Liver (tissue), 9 donors: ENCODE measurements around the gene MAP7D1. TPM values are rescaled to one million over a fixed set of nuclear protein-coding genes. Genes with fewer than 3 reads are reported as not detected.

Experiments
- DNase-seq: peaks from one replicate; pipeline ENCODE4 v3.0.0-alpha.2; 2017; ENCODE audit warnings: low spot score
- H3K27ac ChIP-seq, 2 donors: one replicate each; pipeline ENCODE4 v1.7.0; 2013; ENCODE audit warnings: inconsistent platforms in 2 of 2, low read length in 2 of 2, control low read depth in 1 of 2, low read depth in 1 of 2, mild to moderate bottlenecking in 1 of 2
- H3K27me3 ChIP-seq, 4 donors: one replicate each; pipeline versions ENCODE4 v1.6.1 to v1.7.0; 2013; ENCODE audit warnings: low read length in 3 of 4, inconsistent platforms in 1 of 4, mild to moderate bottlenecking in 1 of 4, moderate library complexity in 1 of 4; ENCODE audit not compliant: control insufficient read depth in 4 of 4, insufficient read depth in 4 of 4
- H3K36me3 ChIP-seq, 4 donors: one replicate each; pipeline versions ENCODE4 v1.6.1 to v1.7.0; 2013; ENCODE audit warnings: low read length in 3 of 4, mild to moderate bottlenecking in 3 of 4, low read depth in 1 of 4, moderate library complexity in 1 of 4; ENCODE audit not compliant: control insufficient read depth in 4 of 4, insufficient read depth in 3 of 4
- H3K4me1 ChIP-seq, 4 donors: one replicate each; pipeline versions ENCODE4 v1.6.1 to v1.7.0; 2013; ENCODE audit warnings: low read length in 3 of 4, mild to moderate bottlenecking in 3 of 4, moderate library complexity in 1 of 4; ENCODE audit not compliant: control insufficient read depth in 4 of 4, insufficient read depth in 4 of 4
- H3K4me3 ChIP-seq, 3 donors: one replicate each; pipeline versions ENCODE4 v1.6.1 to v1.7.0; 2013; ENCODE audit warnings: low read length in 3 of 3, control low read depth in 1 of 3, low read depth in 1 of 3, mild to moderate bottlenecking in 1 of 3
- H3K9ac ChIP-seq, 2 donors: one replicate each; pipeline ENCODE4 v1.7.0; 2013; ENCODE audit warnings: low read length in 2 of 2, mild to moderate bottlenecking in 2 of 2, moderate library complexity in 2 of 2, control low read depth in 1 of 2, low read depth in 1 of 2
- H3K9me3 ChIP-seq, 4 donors: one replicate each; pipeline versions ENCODE4 v1.6.1 to v1.7.0; 2013; ENCODE audit warnings: low read length in 3 of 4; ENCODE audit not compliant: control insufficient read depth in 4 of 4
- CTCF ChIP-seq: fragments of 150-350 bp; IDR thresholded peaks from 2 replicates; pipeline ENCODE4 v1.5.1; 2017; ENCODE audit warnings: improper control_type of control experiment, low read depth, low read length; ENCODE audit not compliant: missing input control
- EGR1 ChIP-seq, 2 donors: IDR thresholded peaks; 2 replicates each; pipeline ENCODE4 v1.6.1; 2016 to 2018; ENCODE audit warnings: antibody characterized with exemption in 2 of 2, low read depth in 2 of 2
- FOXA1 ChIP-seq: IDR thresholded peaks from 2 replicates; pipeline ENCODE4 v1.6.1; 2016; ENCODE audit warnings: antibody characterized with exemption
- HNF4G ChIP-seq: IDR thresholded peaks from 2 replicates; pipeline ENCODE4 v1.6.1; 2016; ENCODE audit warnings: antibody characterized with exemption
- REST ChIP-seq: IDR thresholded peaks from 2 replicates; pipeline ENCODE4 v1.6.1; 2016; ENCODE audit warnings: antibody characterized with exemption, mild to moderate bottlenecking
- RXRA ChIP-seq, 2 donors: IDR thresholded peaks; 2 replicates each; pipeline ENCODE4 v1.6.1; 2017 to 2018; ENCODE audit warnings: antibody characterized with exemption in 2 of 2, mild to moderate bottlenecking in 1 of 2
- SP1 ChIP-seq: IDR thresholded peaks from 2 replicates; pipeline ENCODE4 v1.6.1; 2018; ENCODE audit warnings: antibody characterized with exemption, mild to moderate bottlenecking
- YY1 ChIP-seq: IDR thresholded peaks from 2 replicates; pipeline ENCODE4 v1.6.1; 2016; ENCODE audit warnings: antibody characterized with exemption, mild to moderate bottlenecking
- ZBTB33 ChIP-seq: IDR thresholded peaks from 2 replicates; pipeline ENCODE4 v1.6.1; 2016; ENCODE audit warnings: antibody characterized with exemption
- WGBS: extraction: QIAGEN DNeasy Blood & Tissue Kit; methylation state at CpG from one replicate; pipeline ENCODE4 v1.1.7; 2013; 5-methylcytosine and 5-hydroxymethylcytosine counted together
- polyA plus RNA-seq, 2 donors: library from polyadenylated mRNA; stranded (reverse) in 1 of 2; unstranded in 1 of 2; fragments of 200-250 nt in 1 of 2; fragments of >200 nt in 1 of 2; fragmentation: Nextera tagmentation in 1 of 2; extraction: Ambion mirVana in 1 of 2; gene quantifications; one replicate each; pipeline versions ENCODE4 v1.2.1 to v1.2.3, GENCODE V29; 2013 to 2015
- total RNA-seq, 2 donors: library from RNA; depleted of rRNA; stranded (reverse); fragments of >200 nt; gene quantifications; one replicate each; pipeline ENCODE4 v1.2.3, GENCODE V29; 2014
- donor health status: healthy.
- donor health status: healthy.
- donor health status: healthy.
- donor health status: healthy.
- donor health status: healthy.

MAP7D1 gene
- total and polyA plus RNA-seq, 4 donors: 5.6 to 15.1 (median 12.9) TPM

- Histone ChIP-seq H3K9me3 (no peaks in the 10 kb centered on the region), H3K36me3 (no peaks in the 10 kb centered on the region), H3K9ac (no peak overlapping the region), H3K27ac (no peak overlapping the region), H3K4me3 (no peak overlapping the region), H3K4me1 (no peaks in the 10 kb centered on the region), H3K27me3 (no peaks in the 10 kb centered on the region)
- DNase-seq: no peak
- TF ChIP-seq HNF4G (no peak), RXRA (IDR thresholded peaks at IDR 0.05) (no peak), SP1 (no peak)
- WGBS: 75% methylated on average over 10 of the region's 10 CpGs
Observed at GRCh38 chr1:36118447-36119204, 37.3 kb upstream of the MAP7D1 start.

- WGBS: 61% methylated on average over 9 of the region's 9 CpGs
- no peaks in the 10 kb centered on the region for H3K36me3 ChIP-seq
- no peaks in the 10 kb centered on the region for H3K4me1 ChIP-seq
- H3K9me3 ChIP-seq: no peaks in the 10 kb centered on the region
- DNase-seq: no peak
- H3K4me3 ChIP-seq: no peak overlapping the region
- H3K27ac ChIP-seq: no peak overlapping the region
- no peak for TF ChIP-seq HNF4G
- no peak for TF ChIP-seq CTCF
- H3K27me3 ChIP-seq: no peaks in the 10 kb centered on the region
- no peak overlapping the region for H3K9ac ChIP-seq
Observed at GRCh38 chr1:36119456-36119855, 36.5 kb upstream of the MAP7D1 start.

GRCh38 chr1:36122062-36123030 is 33.6 kb upstream of the MAP7D1 start:
- H3K27ac ChIP-seq: no peak overlapping the region
- H3K36me3 ChIP-seq: no peaks in the 10 kb centered on the region
- peaks cover 0 to 3% (median 0%) of the 10 kb centered on the region in 4 donors for H3K4me1 ChIP-seq
- no peak for TF ChIP-seq EGR1 (IDR thresholded peaks at IDR 0.05; ENCODE audit: low read depth in 2 of 2)
- no peak overlapping the region for H3K4me3 ChIP-seq
- no peaks in the 10 kb centered on the region for H3K27me3 ChIP-seq
- DNase-seq: no peak
- H3K9ac ChIP-seq: no peak overlapping the region
- H3K9me3 ChIP-seq: no peaks in the 10 kb centered on the region
- 90% methylated on average over 12 of the region's 12 CpGs for WGBS

- no peaks in the 10 kb centered on the region for H3K36me3 ChIP-seq
- H3K27ac ChIP-seq: no peak overlapping the region
- no peak overlapping the region for H3K9ac ChIP-seq
- no peaks in the 10 kb centered on the region for H3K27me3 ChIP-seq
- peaks cover 0 to 3% (median 0%) of the 10 kb centered on the region in 4 donors for H3K4me1 ChIP-seq
- DNase-seq: no peak
- 70% methylated on average over 8 of the region's 8 CpGs for WGBS
- H3K9me3 ChIP-seq: no peaks in the 10 kb centered on the region
- H3K4me3 ChIP-seq: no peak overlapping the region
- no peak for TF ChIP-seq YY1
- no peak for TF ChIP-seq EGR1 (IDR thresholded peaks at IDR 0.05; ENCODE audit: low read depth in 2 of 2)
- TF ChIP-seq CTCF: no peak
- no peak for TF ChIP-seq ZBTB33
- no peak for TF ChIP-seq REST
- no peak for TF ChIP-seq FOXA1
Observed at GRCh38 chr1:36123356-36123755, 32.6 kb upstream of the MAP7D1 start.
